ENCODE measurements around the gene RNF141.

Gene RNF141

GRCh38 chr11:10498426-10499250 is 42.3 kb downstream of the RNF141 start:
- DNase-seq (ENCODE audit: low read depth), result no peak

GRCh38 chr11:10498022-10498400 is 43.0 kb downstream of the RNF141 start:
- no peak for DNase-seq (ENCODE audit: low read depth)

- no peak for DNase-seq (ENCODE audit: low read depth)
These were observed 43.5 kb downstream of the RNF141 start for GRCh38 chr11:10497371-10498021.

GRCh38 chr11:10496296-10496936 is 44.6 kb downstream of the RNF141 start:
- no peak for DNase-seq (ENCODE audit: low read depth)

GRCh38 chr11:10495464-10495786 is 45.6 kb downstream of the RNF141 start:
- DNase-seq (ENCODE audit: low read depth), result no peak

- no peak for DNase-seq (ENCODE audit: low read depth)
These were observed 46.1 kb downstream of the RNF141 start for GRCh38 chr11:10494636-10495463.

- DNase-seq (ENCODE audit: low read depth), result no peak
These were observed 47.8 kb downstream of the RNF141 start for GRCh38 chr11:10493041-10493663.

- no peak for DNase-seq (ENCODE audit: low read depth)
These were observed 48.9 kb downstream of the RNF141 start for GRCh38 chr11:10492084-10492483.

- DNase-seq (ENCODE audit: low read depth), result no peak
These were observed 50.4 kb downstream of the RNF141 start for GRCh38 chr11:10490398-10491241.

GRCh38 chr11:10490032-10490397 is 51.0 kb downstream of the RNF141 start:
- no peak for DNase-seq (ENCODE audit: low read depth)

- no peak for DNase-seq (ENCODE audit: low read depth)
These were observed 51.9 kb downstream of the RNF141 start for GRCh38 chr11:10488934-10489691.

GRCh38 chr11:10488121-10488933 is 52.7 kb downstream of the RNF141 start:
- no peak for DNase-seq (ENCODE audit: low read depth)

- no peak for DNase-seq (ENCODE audit: low read depth)
These were observed 53.9 kb downstream of the RNF141 start for GRCh38 chr11:10487002-10487647.

GRCh38 chr11:10486161-10486840 is 54.7 kb downstream of the RNF141 start:
- no peak for DNase-seq (ENCODE audit: low read depth)

- DNase-seq (ENCODE audit: low read depth), result no peak
These were observed 55.3 kb downstream of the RNF141 start for GRCh38 chr11:10485646-10486045.

GRCh38 chr11:10484461-10485180 is 56.4 kb downstream of the RNF141 start:
- no peak for DNase-seq (ENCODE audit: low read depth)

- no peak for DNase-seq (ENCODE audit: low read depth)
These were observed 57.4 kb downstream of the RNF141 start for GRCh38 chr11:10483584-10483983.

GRCh38 chr11:10483174-10483573 is 57.8 kb downstream of the RNF141 start:
- no peak for DNase-seq (ENCODE audit: low read depth)
